PFSK-1 (cell line): ENCODE results near the gene SMIM29.

ENCODE experiments used
- FOXP2 ChIP-seq: optimal IDR thresholded peaks from 2 replicates; pipeline ENCODE3; 2011; ENCODE audit warnings: borderline replicate concordance, control low read depth, inconsistent platforms; ENCODE audit not compliant: insufficient read depth; ENCODE audit errors: extremely low read length, extremely low read depth
- POLR2AphosphoS5 ChIP-seq: IDR thresholded peaks from 2 replicates; pipeline ENCODE4 v1.6.1; 2012; ENCODE audit warnings: low read depth, mild to moderate bottlenecking, control low read depth, low read length, moderate library complexity
- REST ChIP-seq, 2 experiments: IDR thresholded peaks; 2 replicates each; pipeline versions ENCODE4 v1.6.1 to v1.8.0; 2011 to 2012; ENCODE audit warnings: low read depth in 2 of 2, low read length in 2 of 2, control low read depth in 1 of 2, inconsistent platforms in 1 of 2, mild to moderate bottlenecking in 1 of 2, moderate library complexity in 1 of 2; ENCODE audit not compliant: insufficient read depth in 1 of 2
- SIN3A ChIP-seq: IDR thresholded peaks from 2 replicates; pipeline ENCODE4 v1.6.1; 2012; ENCODE audit warnings: mild to moderate bottlenecking, low read length, moderate library complexity, borderline replicate concordance; ENCODE audit not compliant: insufficient read depth
- TAF1 ChIP-seq: IDR thresholded peaks from 2 replicates; pipeline ENCODE4 v1.6.1; 2012; ENCODE audit warnings: low read length, control low read depth, borderline replicate concordance; ENCODE audit not compliant: insufficient read depth

Gene SMIM29

GRCh38 chr6:34226066-34226465, 22.7 kb downstream of the SMIM29 start:
- TF ChIP-seq SIN3A, result no peak
- no peak for TF ChIP-seq TAF1
- TF ChIP-seq POLR2AphosphoS5, result no peak
- no peak for TF ChIP-seq FOXP2
- TF ChIP-seq REST (IDR thresholded peaks at IDR 0.05; ENCODE audit: insufficient read depth in 1 of 2, low read depth in 2 of 2, low read length in 2 of 2), result no peak

- TF ChIP-seq REST (IDR thresholded peaks at IDR 0.05; ENCODE audit: insufficient read depth in 1 of 2, low read depth in 2 of 2, low read length in 2 of 2), result no peak
- TF ChIP-seq SIN3A, result no peak
- TF ChIP-seq FOXP2, result no peak
- TF ChIP-seq TAF1, result no peak
These were observed 23.3 kb downstream of the SMIM29 start for GRCh38 chr6:34225551-34225950.

- TF ChIP-seq FOXP2 (no peak), REST (IDR thresholded peaks at IDR 0.05; ENCODE audit: insufficient read depth in 1 of 2, low read depth in 2 of 2, low read length in 2 of 2) (no peak), POLR2AphosphoS5 (peak; percentile 19), TAF1 (0 out of 2 replicates have a peak, but pooled peaks have one; percentile 30), SIN3A (peak; percentile 79; the same call in 1 of the 2 replicates)
These were observed 24.6 kb downstream of the SMIM29 start for GRCh38 chr6:34223956-34224940.

- TF ChIP-seq REST (IDR thresholded peaks at IDR 0.05; ENCODE audit: insufficient read depth in 1 of 2, low read depth in 2 of 2, low read length in 2 of 2) (no peak), FOXP2 (no peak), POLR2AphosphoS5 (peak; percentile 19; the same call in 1 of the 2 replicates), TAF1 (no peak)
These were observed 25.3 kb downstream of the SMIM29 start for GRCh38 chr6:34223381-34223955.
